H1 (cell line): ENCODE results near the gene KANSL3. TPM values are rescaled to one million over a fixed set of nuclear protein-coding genes. Genes with fewer than 3 reads are reported as not detected.
A peak's percentile ranks its signal among the peaks of the same experiment; 100 is the strongest.

ENCODE experiments used
- CTCF ChIA-PET: fragments of 300-600 bp; sonication (Branson Sonifier 250); formaldehyde crosslinking; loops from one replicate; lab custom pipeline; 2021; ENCODE audit not compliant: partially characterized antibody; lab: Charles Lee
- POLR2A ChIA-PET: fragments of 300-600 bp; sonication (Branson Sonifier 250); formaldehyde crosslinking; loops from one replicate; lab custom pipeline; 2021; ENCODE audit warnings: inconsistent platforms; ENCODE audit not compliant: partially characterized antibody; lab: Charles Lee
- DNase-seq, 2 experiments: peaks; one replicate each; pipeline versions ENCODE4 v3.0.0 to v3.0.0-alpha.2; 2010 to 2022; ENCODE audit warnings: low spot score in 2 of 2, low read depth in 1 of 2, mixed read lengths in 1 of 2
- FAIRE-seq: peaks from 2 replicates; lab custom pipeline; 2011; peaks lifted over from hg19 to GRCh38; lab: Jason Lieb, UNC
- H2AFZ ChIP-seq: 2 replicates; pipeline ENCODE4 v1.8.1; 2012; ENCODE audit warnings: low read length, inconsistent platforms
- H2AK5ac ChIP-seq: 2 replicates; pipeline ENCODE4 v1.6.1; 2013; ENCODE audit warnings: low read depth, low read length
- H2BK120ac ChIP-seq: replicated peaks from 2 replicates; pipeline ENCODE3; 2013; ENCODE audit warnings: low read depth, low read length, inconsistent platforms
- H2BK12ac ChIP-seq: 2 replicates; pipeline ENCODE4 v1.6.1; 2013; ENCODE audit warnings: low read depth, low read length
- H2BK15ac ChIP-seq: 2 replicates; pipeline ENCODE4 v1.6.1; 2013; ENCODE audit warnings: low read length
- H2BK20ac ChIP-seq: 2 replicates; pipeline ENCODE4 v1.6.1; 2013; ENCODE audit warnings: low read length
- H2BK5ac ChIP-seq: 2 replicates; pipeline ENCODE4 v1.6.1; 2013; ENCODE audit warnings: low read depth, low read length
- H3K14ac ChIP-seq: 2 replicates; pipeline ENCODE4 v1.6.1; 2013; ENCODE audit warnings: inconsistent platforms; ENCODE audit not compliant: insufficient read length
- H3K18ac ChIP-seq: 2 replicates; pipeline ENCODE4 v1.6.1; 2013; ENCODE audit warnings: low read length; ENCODE audit errors: extremely low read depth
- H3K23ac ChIP-seq: 2 replicates; pipeline ENCODE4 v1.6.1; 2013; ENCODE audit warnings: inconsistent platforms; ENCODE audit not compliant: insufficient read length
- H3K23me2 ChIP-seq: 2 replicates; pipeline ENCODE4 v1.6.1; 2013; ENCODE audit warnings: low read depth, low read length
- H3K27ac ChIP-seq: 2 replicates; pipeline ENCODE4 v1.6.1; 2011; ENCODE audit warnings: low read depth, low read length, inconsistent platforms
- H3K27me3 ChIP-seq, 4 experiments: replicated peaks in 1 of 4; 1 replicate in 1 of 4; 2 replicates in 3 of 4; pipeline versions ENCODE4 v1.6.1 to v1.8.1; 2011 to 2013; ENCODE audit warnings: low read length in 3 of 4, mild to moderate bottlenecking in 3 of 4, inconsistent platforms in 2 of 4, mixed read lengths in 2 of 4, moderate library complexity in 1 of 4; ENCODE audit not compliant: control insufficient read depth in 3 of 4, insufficient read depth in 3 of 4; ENCODE audit errors: extremely low read depth in 1 of 4
- H3K36me3 ChIP-seq, 4 experiments: 2 replicates each; pipeline versions ENCODE4 v1.6.1 to v1.8.1; 2011 to 2013; ENCODE audit warnings: mild to moderate bottlenecking in 4 of 4, low read length in 3 of 4, moderate library complexity in 2 of 4, control low read depth in 1 of 4, inconsistent platforms in 1 of 4; ENCODE audit not compliant: insufficient read depth in 4 of 4, control insufficient read depth in 2 of 4
- H3K4ac ChIP-seq: replicated peaks from 2 replicates; pipeline ENCODE3; 2013; ENCODE audit warnings: low read length, low read depth, mixed read lengths, inconsistent platforms; ENCODE audit not compliant: insufficient read length
- H3K4me1 ChIP-seq, 4 experiments: replicated peaks in 1 of 4; 1 replicate in 1 of 4; 2 replicates in 3 of 4; pipeline versions ENCODE4 v1.6.1 to v1.8.1; 2011 to 2013; ENCODE audit warnings: low read length in 3 of 4, inconsistent platforms in 2 of 4, mixed read lengths in 1 of 4; ENCODE audit not compliant: insufficient read depth in 4 of 4, control insufficient read depth in 3 of 4
- H3K4me2 ChIP-seq, 2 experiments: 2 replicates each; pipeline versions ENCODE4 v1.6.1 to v1.8.1; 2011 to 2013; ENCODE audit warnings: low read depth in 2 of 2, low read length in 2 of 2, control low read depth in 1 of 2, inconsistent platforms in 1 of 2, mild to moderate bottlenecking in 1 of 2; ENCODE audit not compliant: insufficient read depth in 1 of 2
- H3K4me3 ChIP-seq, 4 experiments: fragments of 200-600, 300-600 bp in 1 of 4; sonication (generic), shearing (Covaris generic), sonication (Bioruptor Twin) in 1 of 4; 2 replicates each; pipeline versions ENCODE4 v1.5.1 to v1.8.1; 2011 to 2016; ENCODE audit warnings: low read length in 4 of 4, low read depth in 3 of 4, control low read depth in 2 of 4, inconsistent platforms in 2 of 4, mild to moderate bottlenecking in 2 of 4, mixed read lengths in 1 of 4, moderate library complexity in 1 of 4; ENCODE audit not compliant: insufficient read depth in 2 of 4; ENCODE audit errors: extremely low read depth in 1 of 4
- H3K56ac ChIP-seq: replicated peaks from 2 replicates; pipeline ENCODE3; 2013; ENCODE audit warnings: low read depth, mild to moderate bottlenecking, mixed read lengths, low read length, inconsistent platforms; ENCODE audit not compliant: insufficient read length
- H3K79me1 ChIP-seq: 2 replicates; pipeline ENCODE4 v1.6.1; 2013; ENCODE audit warnings: low read depth, low read length, control low read depth
- H3K79me2 ChIP-seq, 2 experiments: 2 replicates each; pipeline versions ENCODE4 v1.6.1 to v1.8.1; 2012 to 2013; ENCODE audit warnings: low read length in 2 of 2, mild to moderate bottlenecking in 2 of 2, inconsistent platforms in 1 of 2; ENCODE audit not compliant: insufficient read depth in 2 of 2, control insufficient read depth in 1 of 2
- H3K9ac ChIP-seq, 4 experiments: replicated peaks in 1 of 4; 1 replicate in 1 of 4; 2 replicates in 3 of 4; pipeline versions ENCODE4 v1.6.1 to v1.8.1; 2011 to 2013; ENCODE audit warnings: low read depth in 3 of 4, low read length in 3 of 4, control low read depth in 2 of 4, mild to moderate bottlenecking in 2 of 4, moderate library complexity in 2 of 4, inconsistent platforms in 1 of 4; ENCODE audit errors: extremely low read depth in 1 of 4
- H3K9me3 ChIP-seq, 2 experiments: 2 replicates each; pipeline versions ENCODE4 v1.6.1 to v1.8.1; 2012 to 2013; ENCODE audit warnings: mild to moderate bottlenecking in 2 of 2, moderate library complexity in 2 of 2, control low read depth in 1 of 2, inconsistent platforms in 1 of 2, low read depth in 1 of 2, low read length in 1 of 2, mixed read lengths in 1 of 2; ENCODE audit not compliant: insufficient read depth in 2 of 2
- H4K20me1 ChIP-seq, 2 experiments: replicated peaks in 1 of 2; 2 replicates each; pipeline versions ENCODE3 to v1.8.1; 2011 to 2013; ENCODE audit warnings: inconsistent platforms in 2 of 2, low read length in 2 of 2, mild to moderate bottlenecking in 1 of 2; ENCODE audit not compliant: insufficient read depth in 2 of 2, control insufficient read depth in 1 of 2
- H4K5ac ChIP-seq: 2 replicates; pipeline ENCODE4 v1.6.1; 2013; ENCODE audit warnings: low read length, low read depth, mixed read lengths, inconsistent platforms; ENCODE audit not compliant: insufficient read length
- H4K8ac ChIP-seq: 2 replicates; pipeline ENCODE4 v1.8.0; 2013; ENCODE audit warnings: mild to moderate bottlenecking, moderate library complexity, low read length, inconsistent platforms; ENCODE audit not compliant: insufficient read depth; ENCODE audit errors: extremely low read depth
- H4K91ac ChIP-seq: replicated peaks from 2 replicates; pipeline ENCODE3; 2013; ENCODE audit warnings: low read length, mixed read lengths, inconsistent platforms; ENCODE audit not compliant: insufficient read length
- POLR2AphosphoS5 ChIP-seq: IDR thresholded peaks from 2 replicates; pipeline ENCODE4 v1.6.1; 2011; ENCODE audit warnings: low read depth, low read length
- WGBS, 2 experiments: shearing (Covaris generic) in 1 of 2; methylation state at CpG; one replicate each; pipeline versions ENCODE4 v1.1.6 to v1.1.7; 2013 to 2015; ENCODE audit warnings: low lambda C conversion rate in 2 of 2, mixed read lengths in 2 of 2, inconsistent platforms in 1 of 2, low coverage in 1 of 2, missing lambda C conversion rate in 1 of 2; ENCODE audit not compliant: insufficient replicate concordance in 2 of 2, insufficient coverage in 1 of 2, insufficient read length in 1 of 2; ENCODE audit errors: extremely low coverage in 1 of 2, missing lambda C conversion rate in 1 of 2; 5-methylcytosine and 5-hydroxymethylcytosine counted together
- polyA plus RNA-seq, 7 experiments: library from polyadenylated mRNA; depleted of rRNA in 3 of 7; stranded (reverse) in 5 of 7; unstranded in 2 of 7; fragments of >200 nt in 5 of 7; fragments of 200-250 nt in 2 of 7; gene quantifications; 1 replicate in 5 of 7; 2 replicates in 1 of 7; 4 replicates in 1 of 7; pipeline versions ENCODE4 v1.2.1 to v1.2.3, GENCODE V29; 2011 to 2013; ENCODE audit warnings: missing spikeins in 2 of 7, mixed read lengths in 2 of 7
- total RNA-seq: library from RNA; stranded (reverse); fragmentation: NEBNext Ultra II Directional; extraction: Animal tissue kit (Norgen Biotek cat#: 25700); gene quantifications from 2 replicates; pipeline ENCODE4 v1.2.1, GENCODE V29; 2021

The KANSL3 gene
- total and polyA plus RNA-seq, 2 of the 8 experiments (the other 6 are each of a cell fraction or from before 2014, with no cell fraction given): 19.8 to 31.4 TPM

GRCh38 chr2:96679848-96680247, 41.7 kb upstream of the KANSL3 start:
- H3K36me3 ChIP-seq: no peaks in the 10 kb centered on the region
- H2AFZ ChIP-seq: no peak overlapping the region
- CTCF ChIA-PET: no interaction called here
- H3K79me1 ChIP-seq: no peaks in the 10 kb centered on the region
- no peaks in the 10 kb centered on the region for H3K79me2 ChIP-seq
- no peaks in the 10 kb centered on the region for H3K9me3 ChIP-seq
- H3K27ac ChIP-seq: no peak overlapping the region
- H3K9ac ChIP-seq: no peak overlapping the region
- H4K20me1 ChIP-seq: no peaks in the 10 kb centered on the region
- no peak overlapping the region for H3K4me3 ChIP-seq
- H3K18ac ChIP-seq: no peak overlapping the region
- no peaks in the 10 kb centered on the region for H3K23me2 ChIP-seq
- H4K8ac ChIP-seq: no peak overlapping the region
- DNase-seq (no peak), FAIRE-seq (no peak)
- no peaks in the 10 kb centered on the region; a peak in 2 of 7 replicates for H3K4me1 ChIP-seq
- no peak overlapping the region for H2BK15ac ChIP-seq
- no peak overlapping the region for H2AK5ac ChIP-seq
- H3K56ac ChIP-seq: no peak overlapping the region
- WGBS, 2 experiments: 68% methylated on average over 9 of the region's 9 CpGs; no CpG with 5 or more reads in 1 of the 2 experiments
- no peaks in the 10 kb centered on the region for H3K27me3 ChIP-seq
- no peak overlapping the region for H2BK12ac ChIP-seq
- POLR2A ChIA-PET: interaction anchor here (0.6 to 1.5 kb wide), 2 partner anchors 23 to 32 kb away, joined by 3 to 4 read pairs; no protein-coding TSS in a partner anchor
- H4K5ac ChIP-seq: no peak overlapping the region
- no peak overlapping the region for H2BK20ac ChIP-seq
- no peak overlapping the region for H3K14ac ChIP-seq
- no peak overlapping the region for H3K4me2 ChIP-seq
- H4K91ac ChIP-seq: peak overlapping the region; percentile 55
- no peak overlapping the region for H3K23ac ChIP-seq
- TF ChIP-seq POLR2AphosphoS5: no peak
- no peak overlapping the region for H2BK120ac ChIP-seq
- no peak overlapping the region for H2BK5ac ChIP-seq
- no peak overlapping the region for H3K4ac ChIP-seq
